T47D (cell line): ENCODE data around the gene NHERF2.
A peak's percentile ranks its signal among the peaks of the same experiment; 100 is the strongest.

ENCODE experiments used
- DNase-seq, 2 experiments: peaks; one replicate each; pipeline versions ENCODE4 v3.0.0 to v3.0.0-alpha.2; 2011 to 2012; ENCODE audit warnings: low read depth in 1 of 2, low spot score in 1 of 2
- JUND ChIP-seq: IDR thresholded peaks from 2 replicates; pipeline ENCODE4 v1.6.1; 2012; ENCODE audit warnings: low read depth
- in situ Hi-C: cut with HindIII; loops from 2 replicates; pipeline ENCODE4 v1.10.0; 2016; ENCODE audit warnings: low sequenced_read_pairs, low pct_unique_long_range_greater_than_20kb

NHERF2 gene

DNA sequence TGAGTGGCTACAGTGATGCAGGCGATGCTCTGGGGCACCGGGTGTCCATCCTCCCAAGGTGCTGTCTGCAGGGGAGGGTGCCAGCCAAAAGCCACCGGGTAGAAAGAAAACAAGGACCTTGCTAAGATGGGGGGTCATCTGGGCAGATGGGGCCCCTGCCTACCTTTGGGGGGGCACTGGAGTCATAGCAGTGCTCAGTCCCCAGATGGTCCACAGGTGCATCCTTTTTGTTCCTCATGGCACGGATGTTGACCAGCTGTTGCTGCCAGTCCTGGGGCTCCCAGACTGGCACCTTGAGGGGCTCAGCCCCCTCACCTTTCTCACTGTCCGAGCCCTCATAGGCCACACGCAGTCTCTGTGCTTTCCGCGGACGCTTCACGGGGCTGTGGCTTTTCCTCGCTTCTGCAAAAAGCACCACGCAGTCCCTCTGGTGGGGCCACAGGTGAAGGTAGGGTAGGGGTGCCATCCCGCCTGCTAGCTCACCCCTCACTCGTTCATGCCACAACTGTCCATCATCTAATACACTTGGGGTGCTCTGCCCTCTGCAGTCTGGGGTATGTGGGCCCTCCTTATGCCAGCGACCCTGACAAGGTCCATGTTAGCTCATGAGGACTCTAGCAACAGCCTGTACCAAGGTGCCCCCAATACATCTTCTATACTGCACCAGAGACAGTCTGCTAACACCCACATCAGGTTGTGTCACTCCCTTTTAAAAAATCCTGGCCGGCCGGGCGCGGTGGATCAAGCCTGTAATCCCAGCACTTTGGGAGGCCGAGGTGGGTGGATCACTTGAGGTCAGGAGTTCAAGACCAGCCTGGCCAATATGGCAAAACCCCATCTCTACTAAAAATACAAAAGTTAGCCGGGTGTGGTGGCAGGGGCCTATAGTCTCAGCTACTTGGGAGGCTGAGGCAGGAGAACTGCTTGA is 19.5 kb downstream of the NHERF2 start:
- in situ Hi-C loops = no loop called here
- DNase-seq = no peak
- TF ChIP-seq JUND = no peak

- no peak for DNase-seq
- in situ Hi-C loops = no loop called here
- TF ChIP-seq JUND = no peak
Observed at GRCh38 chr16:2046893-2047329, 20.2 kb downstream of the NHERF2 start.

DNA sequence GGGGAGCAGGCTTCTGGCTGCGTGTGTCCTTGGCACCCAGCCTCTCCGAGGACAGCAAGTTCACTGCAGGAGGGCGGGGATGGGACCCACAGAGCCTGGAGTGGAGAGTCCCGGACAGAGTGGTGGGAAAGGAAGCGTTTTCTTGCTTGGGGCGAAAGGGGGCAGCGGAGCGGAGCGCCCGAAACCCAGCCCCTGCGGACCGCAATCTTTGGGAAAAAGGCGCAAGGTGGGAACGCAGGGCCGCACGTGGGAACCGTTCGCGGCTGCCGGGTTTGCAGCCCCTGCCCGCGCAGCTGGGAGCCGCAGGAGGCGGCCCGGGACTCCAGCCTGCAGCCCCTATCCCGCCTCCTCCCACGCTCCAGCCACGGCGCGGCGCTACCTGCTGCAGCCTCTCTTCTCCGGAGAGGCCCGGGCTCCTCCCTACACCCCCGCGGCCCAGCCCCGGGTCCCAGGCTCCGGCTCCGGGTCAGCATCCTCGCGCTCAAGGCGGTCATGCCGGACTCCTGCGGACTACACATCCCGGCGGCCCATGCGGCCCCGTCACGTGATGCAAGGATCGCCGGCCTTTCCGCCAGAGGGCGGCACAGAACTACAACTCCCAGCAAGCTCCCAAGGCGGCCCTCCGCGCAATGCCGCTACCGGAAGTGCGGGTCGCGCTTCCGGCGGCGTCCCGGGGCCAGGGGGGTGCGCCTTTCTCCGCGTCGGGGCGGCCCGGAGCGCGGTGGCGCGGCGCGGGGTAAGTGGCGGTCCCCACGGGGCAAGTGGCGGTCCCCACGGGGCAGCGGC is 20.8 kb downstream of the NHERF2 start, which contains the start of the genes NTHL1 and TSC2:
TSS of gene NTHL1 (minus strand) at position 505 of the 786 bp plus-strand sequence. CDS start at position 494, 11 bp downstream.
TSS of gene TSC2 (plus strand) at position 656 of the 786 bp plus-strand sequence. CDS start 631 bp downstream, outside the sequence.
- peak; percentile 93 to 96 for DNase-seq
- in situ Hi-C loops = no loop called here
- no peak for TF ChIP-seq JUND

DNA sequence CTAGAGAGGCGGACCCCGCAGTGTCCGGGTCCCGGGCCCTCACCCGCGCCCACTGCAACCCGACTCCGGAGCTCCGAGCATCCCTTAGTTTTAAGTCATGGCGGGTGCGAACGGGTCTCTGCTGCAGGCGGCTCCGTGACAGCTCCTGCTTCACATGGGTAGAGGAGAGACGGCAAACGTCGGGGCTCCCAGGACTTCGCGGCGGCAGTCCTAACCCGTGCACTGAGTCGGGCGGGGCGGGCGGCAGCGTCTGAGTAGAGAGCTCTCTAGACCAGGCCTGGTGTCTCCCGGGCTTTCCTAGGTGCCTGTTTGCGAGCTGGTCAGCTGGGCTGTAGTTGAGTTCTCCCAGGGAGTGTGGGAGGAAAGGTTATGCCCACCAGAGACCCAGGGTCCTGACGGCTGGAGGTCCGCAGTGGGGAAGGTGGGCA is 21.4 kb downstream of the NHERF2 start:
- DNase-seq = no peak
- in situ Hi-C loops = no loop called here
- TF ChIP-seq JUND = no peak

GRCh38 chr16:2053211-2053610 is 26.5 kb downstream of the NHERF2 start:
- in situ Hi-C loops = no loop called here
- no peak for DNase-seq
- TF ChIP-seq JUND = no peak

DNA sequence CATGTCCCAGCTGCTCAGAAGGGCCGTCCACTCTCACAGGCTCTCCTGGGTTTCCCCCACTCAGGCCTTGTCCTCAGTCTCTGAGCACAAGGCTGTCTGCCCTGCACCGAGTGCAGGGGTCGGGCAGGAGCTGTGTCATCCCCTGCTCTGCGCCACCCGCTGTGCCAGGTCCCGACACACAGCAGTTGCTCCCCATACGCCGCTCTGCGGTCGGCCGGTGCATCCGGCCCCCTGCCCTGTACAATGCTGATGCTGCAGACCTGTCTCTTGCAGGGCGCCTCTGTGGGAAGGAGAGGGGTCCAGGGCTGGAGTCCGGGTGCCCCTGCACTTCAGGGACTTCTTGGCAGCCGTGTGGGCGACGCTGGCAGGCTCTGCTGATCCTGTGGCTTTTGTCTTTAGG is 27.2 kb downstream of the NHERF2 start:
- in situ Hi-C loops = no loop called here
- DNase-seq = no peak
- TF ChIP-seq JUND = no peak

DNA sequence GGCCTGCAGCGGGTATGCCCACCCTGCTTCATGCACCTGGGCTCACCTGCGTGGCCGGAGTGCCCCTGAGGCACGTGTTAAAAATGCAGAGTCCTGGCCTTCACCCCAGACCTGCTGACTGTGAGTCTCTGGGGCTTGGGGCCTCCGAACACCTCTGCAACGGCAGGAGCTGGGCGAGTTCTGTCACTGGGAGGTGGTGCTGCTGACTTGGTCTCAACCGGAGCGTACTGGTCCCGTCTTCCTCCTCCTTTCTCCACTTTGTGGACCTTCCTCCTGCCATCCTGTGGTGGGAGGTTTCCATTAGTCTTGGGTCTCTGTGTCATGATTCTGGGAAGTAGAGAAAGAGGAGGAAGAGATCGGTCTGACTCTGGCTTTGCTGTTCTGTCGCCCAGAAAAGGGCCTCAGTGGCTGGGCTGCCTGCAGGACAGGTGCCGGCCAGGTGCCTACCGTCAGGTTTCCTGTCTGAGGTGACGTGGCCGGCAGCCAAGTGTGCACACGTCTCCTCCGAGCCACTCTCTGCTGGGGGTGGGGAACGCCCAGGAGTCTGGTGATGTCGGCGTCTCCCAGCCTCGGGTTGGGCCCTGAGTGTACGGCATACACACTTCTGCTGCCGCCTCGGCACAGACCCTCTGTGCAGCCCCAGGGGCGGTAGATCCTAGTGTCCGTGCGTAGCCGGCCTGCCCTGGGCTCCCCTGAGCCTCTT is 28.0 kb downstream of the NHERF2 start:
- in situ Hi-C loops = no loop called here
- DNase-seq = no peak

DNA sequence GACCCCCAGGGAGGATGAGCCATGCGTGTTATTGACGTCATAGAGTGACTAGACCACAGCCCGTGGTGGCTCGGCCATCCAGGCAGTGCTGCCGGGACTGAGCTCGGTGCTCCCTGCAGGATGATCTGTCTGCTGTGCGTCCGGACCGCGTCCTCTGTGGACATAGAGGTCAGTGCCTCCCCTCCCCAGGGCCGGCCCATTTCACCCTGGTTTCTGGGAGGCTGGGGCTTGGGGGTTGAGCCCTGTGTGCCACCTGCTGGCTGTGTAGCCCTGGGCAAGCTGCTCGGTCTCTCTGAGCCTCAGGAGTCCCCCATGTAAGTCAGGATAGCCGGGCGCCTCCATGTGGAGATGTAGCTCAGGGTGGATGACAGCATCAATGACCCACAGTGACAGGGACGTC is 29.4 kb downstream of the NHERF2 start:
- no peak for TF ChIP-seq JUND
- DNase-seq = peak in 1 of 2 experiments; percentile 55
- in situ Hi-C loops = no loop called here

More for the DNA sequence above, 28.0 kb downstream of the NHERF2 start:
- no peak for TF ChIP-seq JUND

DNA sequence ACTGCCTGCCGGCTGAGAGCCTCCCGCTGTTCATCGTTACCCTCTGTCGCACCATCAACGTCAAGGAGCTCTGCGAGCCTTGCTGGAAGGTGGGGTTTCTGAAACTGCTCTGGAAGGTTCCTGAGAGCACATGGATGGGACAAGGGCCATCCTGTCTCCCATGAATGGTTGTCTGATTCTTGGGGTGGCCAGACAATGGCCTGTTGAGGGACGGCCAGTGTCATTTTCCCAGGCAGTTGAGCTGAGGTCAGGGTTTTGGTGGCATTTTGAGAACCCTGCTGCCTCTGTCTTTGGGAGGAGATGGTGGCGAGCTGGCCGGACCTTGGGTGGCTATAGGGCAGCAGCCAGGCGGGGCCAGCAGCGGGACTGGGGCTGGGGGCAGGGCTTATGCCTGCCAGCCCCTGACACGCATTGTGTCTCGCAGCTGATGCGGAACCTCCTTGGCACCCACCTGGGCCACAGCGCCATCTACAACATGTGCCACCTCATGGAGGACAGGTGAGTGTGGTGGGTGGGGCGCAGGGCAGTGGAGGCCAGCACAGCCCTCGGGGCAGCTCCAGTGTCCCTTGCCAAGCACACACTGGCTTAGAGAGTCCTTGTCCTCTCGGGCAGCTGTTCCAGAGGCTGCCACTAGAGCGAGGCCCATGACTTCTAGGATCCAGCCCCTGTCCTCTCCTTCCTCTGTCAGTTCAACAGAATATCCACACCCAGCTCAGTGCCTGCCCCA is 30.1 kb downstream of the NHERF2 start:
- TF ChIP-seq JUND = no peak
- in situ Hi-C loops = no loop called here
- peak in 1 of 2 experiments; percentile 60 for DNase-seq

DNA sequence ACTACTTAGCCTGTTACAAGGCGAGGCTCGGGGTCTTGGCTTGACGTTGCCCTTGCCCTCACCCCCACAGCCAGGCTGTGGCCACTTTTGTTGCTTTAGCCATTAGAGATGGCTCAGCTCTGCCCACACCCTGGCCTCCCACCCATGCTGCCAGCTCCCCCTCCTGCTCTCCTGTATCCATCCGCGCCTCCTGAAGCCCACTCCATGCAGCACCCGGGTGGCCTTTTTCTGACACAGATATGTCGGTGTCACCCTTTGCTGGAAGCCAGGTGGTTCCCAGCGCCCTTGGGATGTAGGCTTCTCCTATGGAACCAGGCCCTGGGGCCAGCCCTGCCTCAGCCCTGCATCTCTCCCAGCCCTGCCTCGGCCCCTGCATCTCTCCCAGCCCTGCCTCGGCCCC is 30.7 kb downstream of the NHERF2 start:
- TF ChIP-seq JUND = no peak
- in situ Hi-C loops = no loop called here
- DNase-seq = no peak

- DNase-seq = no peak
- in situ Hi-C loops = no loop called here
- TF ChIP-seq JUND = no peak
Observed at GRCh38 chr16:2058420-2058819, 31.7 kb downstream of the NHERF2 start.

- in situ Hi-C loops = no loop called here
- no peak for TF ChIP-seq JUND
- no peak for DNase-seq
Observed at GRCh38 chr16:2058872-2059271, 32.2 kb downstream of the NHERF2 start.
